HEK293T (cell line): ENCODE data around the gene ABHD17A.

Experiments used
- CTCF ChIA-PET: fragments of 350-600 bp; formaldehyde crosslinking; extraction: SDS; loops from one replicate; lab custom pipeline; 2021; ENCODE audit warnings: antibody characterized with exemption, inconsistent platforms; lab: Yijun Ruan, JAX
- POLR2A ChIA-PET: fragments of 350-600 bp; formaldehyde crosslinking; extraction: SDS; loops from one replicate; lab custom pipeline; 2020; ENCODE audit warnings: antibody characterized with exemption, inconsistent platforms; lab: Yijun Ruan, JAX
- DNase-seq: peaks from one replicate; pipeline ENCODE4 v3.0.0; 2012; ENCODE audit warnings: mixed read lengths; ENCODE audit errors: extremely low spot score
- ARNT ChIP-seq: fragments of 450-650 bp; IDR thresholded peaks from 2 replicates; pipeline ENCODE4 v1.6.1; 2017; ENCODE audit warnings: mild to moderate bottlenecking
- BHLHE40 ChIP-seq: fragments of 450-650 bp; IDR thresholded peaks from 2 replicates; pipeline ENCODE4 v1.6.1; 2016; ENCODE audit warnings: mild to moderate bottlenecking, moderate library complexity, borderline replicate concordance
- CTBP1 ChIP-seq: fragments of 450-650 bp; IDR thresholded peaks from 2 replicates; pipeline ENCODE4 v1.6.1; 2016; ENCODE audit warnings: borderline replicate concordance
- ELF4 ChIP-seq: fragments of 450-650 bp; IDR thresholded peaks from 2 replicates; pipeline ENCODE4 v1.6.1; 2017; ENCODE audit warnings: antibody characterized with exemption
- FOXA1 ChIP-seq: fragments of 450-650 bp; IDR thresholded peaks from 2 replicates; pipeline ENCODE4 v1.6.1; 2016; ENCODE audit warnings: mild to moderate bottlenecking
- FOXK2 ChIP-seq: fragments of 450-650 bp; IDR thresholded peaks from 2 replicates; pipeline ENCODE4 v1.6.1; 2016; ENCODE audit warnings: mild to moderate bottlenecking
- FOXM1 ChIP-seq: fragments of 450-650 bp; IDR thresholded peaks from 2 replicates; pipeline ENCODE4 v1.6.1; 2017; ENCODE audit warnings: mild to moderate bottlenecking, borderline replicate concordance
- HDGF ChIP-seq: fragments of 450-650 bp; IDR thresholded peaks from 2 replicates; pipeline ENCODE4 v1.6.1; 2017; ENCODE audit warnings: antibody characterized with exemption, borderline replicate concordance
- L3MBTL2 ChIP-seq: fragments of 450-650 bp; conservative IDR thresholded peaks from 2 replicates; pipeline ENCODE4 v1.6.1; 2016; ENCODE audit warnings: mild to moderate bottlenecking
- LEF1 ChIP-seq: fragments of 450-650 bp; IDR thresholded peaks from 2 replicates; pipeline ENCODE4 v1.6.1; 2017; ENCODE audit warnings: mild to moderate bottlenecking, borderline replicate concordance
- NFRKB ChIP-seq: fragments of 450-650 bp; IDR thresholded peaks from 2 replicates; pipeline ENCODE4 v1.6.1; 2016; ENCODE audit warnings: mild to moderate bottlenecking, moderate library complexity
- SP1 ChIP-seq: fragments of 450-650 bp; IDR thresholded peaks from 2 replicates; pipeline ENCODE4 v1.6.1; 2017
- SUZ12 ChIP-seq: fragments of 450-650 bp; IDR thresholded peaks from 2 replicates; pipeline ENCODE4 v1.6.1; 2016; ENCODE audit warnings: mild to moderate bottlenecking
- TARDBP ChIP-seq: fragments of 450-650 bp; IDR thresholded peaks from 2 replicates; pipeline ENCODE4 v1.6.1; 2016
- ZNF384 ChIP-seq: fragments of 450-650 bp; IDR thresholded peaks from 2 replicates; pipeline ENCODE4 v1.6.1; 2016
- TF ChIP-seq, protein P1 (sequence below): fragments of 450-650 bp; IDR thresholded peaks from 2 replicates; pipeline ENCODE4 v1.6.1; 2016

Gene ABHD17A

DNA sequence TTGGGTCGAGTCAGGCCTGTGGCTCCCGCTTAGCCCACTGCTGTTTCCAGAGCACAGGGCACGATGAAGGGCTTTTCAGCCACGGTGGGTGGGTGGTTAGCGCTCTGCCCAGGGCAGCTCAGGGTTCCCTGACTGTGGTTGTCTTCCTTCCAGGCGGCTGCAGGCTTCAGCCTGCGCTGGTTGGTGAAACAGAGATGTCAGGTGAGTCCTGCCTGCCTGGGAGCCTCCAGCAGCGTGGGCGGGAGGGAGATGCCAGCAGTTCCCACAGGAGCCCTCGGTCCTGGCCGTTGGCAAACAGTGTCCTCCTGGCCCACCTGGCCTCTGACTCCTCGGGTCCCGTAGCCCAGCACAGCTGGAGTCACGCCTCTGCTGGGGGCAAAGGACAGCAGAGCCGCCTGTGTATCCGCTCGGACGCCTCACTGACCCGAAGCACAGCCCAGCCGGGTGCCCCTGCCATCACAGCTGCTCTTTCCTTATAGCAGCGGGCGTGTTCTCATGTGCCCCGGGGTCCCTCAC, 29.6 kb upstream of the ABHD17A start:
- DNase-seq, result no peak
- ChIA-PET POLR2A (interaction anchor here (1.3 kb wide), 1 partner anchor 9 kb away, joined by 3 read pairs; the partner anchor contains the start of genes ADAT3 and SCAMP4), CTCF (no interaction called here)
- TF ChIP-seq FOXK2 (no peak), HDGF (no peak)

DNA sequence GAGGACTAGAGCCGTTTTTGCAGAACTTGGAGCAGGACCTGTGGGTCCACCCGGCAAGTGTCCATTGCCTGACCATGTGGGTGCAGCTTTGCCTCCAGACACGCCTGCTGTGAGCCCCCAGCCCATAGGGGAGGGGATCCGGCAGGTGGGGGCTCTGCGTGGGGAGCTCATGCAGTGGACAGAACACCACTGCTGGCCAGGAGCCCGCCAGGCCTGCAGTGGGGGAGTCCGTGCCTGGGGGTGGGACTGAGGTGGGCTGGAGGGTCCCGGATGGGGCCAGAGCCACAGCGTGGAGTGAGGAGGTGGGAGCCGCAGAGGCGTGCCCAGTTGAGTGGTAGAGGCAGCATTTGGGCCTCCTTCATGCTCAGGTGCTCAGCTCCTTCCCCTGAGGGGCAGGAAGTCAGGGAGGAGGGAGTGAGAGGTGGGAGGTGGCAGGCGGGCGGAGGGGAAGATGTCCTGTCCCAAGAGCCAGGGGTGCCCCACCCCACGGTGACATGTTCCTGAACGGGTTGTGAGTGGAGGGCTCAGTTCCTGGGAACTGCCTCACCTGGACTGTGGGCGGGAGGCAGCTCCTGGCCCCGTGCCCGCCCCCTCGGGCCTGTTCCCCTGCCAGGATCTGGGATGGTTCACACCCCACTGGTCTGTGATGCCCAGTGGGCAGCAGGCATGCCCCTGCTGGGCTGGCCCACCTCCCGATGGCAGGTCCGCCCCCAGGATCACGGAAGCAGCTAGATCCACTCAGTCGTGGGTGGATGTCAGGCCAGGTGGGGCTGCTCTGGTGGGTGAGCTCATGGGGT, 28.7 kb upstream of the ABHD17A start:
- no peak for DNase-seq
- POLR2A ChIA-PET, result interaction anchor here (1.4 kb wide), 1 partner anchor 9 kb away, joined by 8 read pairs; the partner anchor contains the start of genes ADAT3 and SCAMP4
- CTCF ChIA-PET, result no interaction called here
- TF ChIP-seq L3MBTL2 (no peak), FOXM1 (no peak), LEF1 (no peak)

DNA sequence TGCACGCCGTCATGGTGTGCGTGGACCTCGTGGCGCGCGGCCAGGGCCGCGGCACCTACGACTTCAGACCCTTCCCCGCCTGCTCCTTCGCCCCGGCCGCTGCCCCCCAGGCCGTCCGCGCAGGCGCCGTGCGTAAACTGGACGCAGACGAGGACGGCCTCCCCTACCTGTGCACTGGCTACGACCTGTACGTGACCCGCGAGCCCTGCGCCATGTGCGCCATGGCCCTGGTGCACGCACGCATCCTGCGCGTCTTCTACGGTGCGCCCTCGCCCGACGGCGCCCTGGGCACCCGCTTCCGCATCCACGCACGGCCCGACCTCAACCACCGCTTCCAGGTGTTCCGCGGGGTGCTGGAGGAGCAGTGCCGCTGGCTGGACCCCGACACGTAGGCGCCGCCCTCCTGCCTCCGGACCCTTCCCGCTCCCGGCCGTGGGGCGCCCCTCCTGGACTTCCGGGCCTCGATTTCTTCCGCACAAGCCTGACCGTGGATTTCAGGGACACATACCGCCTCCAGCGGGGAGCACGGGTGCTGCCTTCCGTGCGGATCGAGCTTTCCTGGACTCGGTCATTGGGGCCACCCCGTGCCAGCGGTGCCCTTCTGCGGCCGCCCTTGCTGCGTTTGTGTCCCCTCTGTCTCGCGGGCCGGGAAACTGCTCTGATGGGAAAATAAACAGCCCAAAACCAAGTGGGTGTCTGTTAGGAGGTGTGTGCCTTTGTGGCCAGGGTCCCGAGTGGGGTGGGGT, 27.6 kb upstream of the ABHD17A start:
- ChIA-PET POLR2A (interaction anchor here (1.4 kb wide), 1 partner anchor 8 kb away, joined by 8 read pairs; the partner anchor contains the start of genes ADAT3 and SCAMP4), CTCF (no interaction called here)
- TF ChIP-seq FOXM1 (no peak), L3MBTL2 (no peak), SUZ12 (no peak), ELF4 (no peak), TARDBP (no peak), FOXA1 (no peak), HDGF (no peak), LEF1 (no peak), BHLHE40 (no peak), FOXK2 (no peak), NFRKB (no peak), ARNT (no peak), CTBP1 (no peak), ZNF384 (no peak), SP1 (no peak)
- TF ChIP-seq, protein P1, sequence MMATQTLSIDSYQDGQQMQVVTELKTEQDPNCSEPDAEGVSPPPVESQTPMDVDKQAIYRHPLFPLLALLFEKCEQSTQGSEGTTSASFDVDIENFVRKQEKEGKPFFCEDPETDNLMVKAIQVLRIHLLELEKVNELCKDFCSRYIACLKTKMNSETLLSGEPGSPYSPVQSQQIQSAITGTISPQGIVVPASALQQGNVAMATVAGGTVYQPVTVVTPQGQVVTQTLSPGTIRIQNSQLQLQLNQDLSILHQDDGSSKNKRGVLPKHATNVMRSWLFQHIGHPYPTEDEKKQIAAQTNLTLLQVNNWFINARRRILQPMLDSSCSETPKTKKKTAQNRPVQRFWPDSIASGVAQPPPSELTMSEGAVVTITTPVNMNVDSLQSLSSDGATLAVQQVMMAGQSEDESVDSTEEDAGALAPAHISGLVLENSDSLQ, result no peak
- DNase-seq, result no peak

DNA sequence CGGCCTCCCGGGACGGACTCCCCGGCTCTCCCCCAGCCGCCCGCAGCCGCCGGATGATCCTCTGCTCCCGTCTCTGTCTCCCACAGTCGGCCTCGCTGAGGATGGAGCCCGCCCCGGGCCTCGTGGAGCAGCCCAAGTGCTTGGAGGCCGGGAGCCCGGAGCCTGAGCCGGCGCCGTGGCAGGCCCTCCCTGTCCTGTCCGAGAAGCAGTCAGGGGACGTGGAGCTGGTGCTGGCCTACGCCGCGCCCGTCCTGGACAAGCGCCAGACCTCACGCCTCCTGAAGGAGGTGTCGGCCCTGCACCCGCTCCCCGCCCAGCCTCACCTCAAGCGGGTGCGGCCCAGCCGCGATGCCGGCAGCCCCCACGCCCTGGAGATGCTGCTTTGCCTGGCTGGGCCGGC, 26.7 kb upstream of the ABHD17A start:
- ChIA-PET POLR2A (interaction anchor here (1.4 kb wide), 1 partner anchor 14 kb away, joined by 3 read pairs; no protein-coding TSS in a partner anchor), CTCF (no interaction called here)
- TF ChIP-seq FOXM1, result no peak
- TF ChIP-seq CTBP1, result no peak
- TF ChIP-seq SP1, result no peak
- no peak for TF ChIP-seq ELF4
- TF ChIP-seq ZNF384, result no peak
- DNase-seq, result no peak

DNA sequence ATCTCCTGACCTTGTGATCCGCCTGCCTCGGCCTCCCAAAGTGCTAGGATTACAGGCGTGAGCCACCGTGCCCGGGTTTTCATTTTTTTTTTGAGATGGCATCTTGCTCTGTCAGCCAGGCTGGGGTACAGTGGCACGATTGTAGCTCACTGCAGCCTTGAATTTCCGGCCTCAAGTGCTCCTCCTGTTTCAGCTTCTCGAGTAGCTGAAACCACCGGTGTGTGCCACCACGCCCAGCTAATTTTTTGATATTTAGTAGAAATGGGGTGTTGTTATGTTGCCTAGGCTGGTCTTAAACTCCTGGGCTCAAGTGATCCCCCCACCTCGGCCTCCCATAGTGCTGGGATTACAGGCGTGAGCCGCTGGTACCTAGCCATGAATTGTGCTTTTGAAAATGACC, 25.8 kb upstream of the ABHD17A start:
- DNase-seq, result no peak
- TF ChIP-seq ARNT, result no peak
- no peak for TF ChIP-seq NFRKB
- no peak for TF ChIP-seq LEF1
- TF ChIP-seq ELF4, result no peak
- no peak for TF ChIP-seq TARDBP
- TF ChIP-seq, protein P1, result no peak
- no peak for TF ChIP-seq L3MBTL2
- no peak for TF ChIP-seq SUZ12
- no peak for TF ChIP-seq FOXM1
- TF ChIP-seq FOXA1, result no peak
- TF ChIP-seq CTBP1, result no peak
- ChIA-PET POLR2A (interaction anchor here (1.4 kb wide), 1 partner anchor 14 kb away, joined by 3 read pairs; no protein-coding TSS in a partner anchor), CTCF (no interaction called here)

DNA sequence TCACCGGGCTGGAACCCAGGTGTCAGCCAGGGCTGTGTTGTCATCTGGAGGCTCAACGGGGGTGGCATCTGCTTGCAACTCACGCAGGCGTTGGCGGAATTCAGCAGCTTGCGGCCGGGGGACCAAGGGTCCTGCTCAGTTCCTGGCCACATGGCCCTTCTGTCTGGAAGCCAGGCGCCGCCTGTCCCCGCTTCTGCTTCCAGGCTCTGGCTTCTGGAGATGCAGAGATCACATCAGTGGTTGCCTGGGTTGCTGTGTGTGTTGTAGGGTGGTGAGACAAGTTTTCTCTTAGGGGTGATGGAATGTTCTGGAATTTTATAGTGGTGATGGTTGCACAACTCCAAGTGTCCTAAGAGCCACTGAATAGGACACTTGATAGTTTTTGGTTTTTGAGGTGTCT, 24.9 kb upstream of the ABHD17A start:
- POLR2A ChIA-PET, result no interaction called here
- no peak for DNase-seq

DNA sequence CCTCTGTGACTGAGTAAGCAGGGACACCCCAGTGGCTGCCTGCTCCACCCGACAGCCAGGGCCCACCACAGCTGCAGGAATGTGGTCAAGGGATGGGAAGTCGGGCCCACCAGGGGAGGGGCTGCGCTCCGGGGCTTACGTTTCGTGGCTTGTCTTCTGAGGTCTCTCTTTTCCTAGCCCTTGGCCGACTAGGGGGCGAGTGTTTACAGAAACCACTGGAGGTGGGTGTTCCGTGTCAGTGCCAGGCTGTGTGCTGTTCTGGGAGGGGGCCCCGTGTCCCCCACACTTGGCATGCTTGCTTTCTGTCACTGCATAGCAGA, 24.4 kb upstream of the ABHD17A start:
- POLR2A ChIA-PET, result no interaction called here
- CTCF ChIA-PET, result interaction anchor here (1.7 kb wide), 1 partner anchor 12 kb away, joined by 5 read pairs; no protein-coding TSS in a partner anchor
- TF ChIP-seq SP1, result no peak
- TF ChIP-seq ELF4, result no peak
- no peak for TF ChIP-seq FOXA1
- no peak for TF ChIP-seq HDGF
- TF ChIP-seq FOXK2, result no peak
- no peak for TF ChIP-seq SUZ12
- no peak for TF ChIP-seq L3MBTL2
- TF ChIP-seq, protein P1, result no peak
- no peak for TF ChIP-seq BHLHE40
- TF ChIP-seq ZNF384, result no peak
- no peak for TF ChIP-seq ARNT
- no peak for TF ChIP-seq LEF1
- no peak for TF ChIP-seq TARDBP
- TF ChIP-seq CTBP1, result no peak
- no peak for TF ChIP-seq FOXM1
- TF ChIP-seq NFRKB, result no peak
- no peak for DNase-seq

More for the DNA sequence above, 24.9 kb upstream of the ABHD17A start:
- CTCF ChIA-PET, result interaction anchor here (0.7 to 1.7 kb wide), 2 partner anchors 13 to 67 kb away, joined by 5 read pairs; no protein-coding TSS in a partner anchor
- TF ChIP-seq LEF1, result no peak
